Bronchial epithelial cell (primary cell): ENCODE measurements around the gene IQSEC1. TPM values are rescaled to one million over a fixed set of nuclear protein-coding genes. Genes with fewer than 3 reads are reported as not detected.

ENCODE experiments used
- DNase-seq: peaks from one replicate; pipeline ENCODE4 v3.0.0-alpha.2; 2010; ENCODE audit warnings: low read depth
- FAIRE-seq: peaks from 2 replicates; lab custom pipeline; 2011; peaks lifted over from hg19 to GRCh38; lab: Jason Lieb, UNC
- H3K27me3 ChIP-seq: 2 replicates; pipeline ENCODE4 v1.5.1; 2011; ENCODE audit warnings: low read length; ENCODE audit not compliant: control insufficient read depth, insufficient read depth
- H3K36me3 ChIP-seq: 2 replicates; pipeline ENCODE4 v1.5.1; 2011; ENCODE audit warnings: low read length; ENCODE audit not compliant: control insufficient read depth, insufficient read depth
- H3K4me3 ChIP-seq: 2 replicates; pipeline ENCODE4 v1.5.1; 2011; ENCODE audit warnings: mild to moderate bottlenecking, low read depth, low read length, control low read depth
- total RNA-seq: library from RNA; depleted of rRNA; stranded (reverse); fragments of >200 nt; gene quantifications from 2 replicates; pipeline ENCODE4 v1.2.1, GENCODE V29; 2014
- TF ChIP-seq, protein P1 (sequence below): IDR thresholded peaks from 2 replicates; pipeline ENCODE4 v1.5.1; 2011; ENCODE audit warnings: mild to moderate bottlenecking, moderate library complexity, low read length, control low read depth, inconsistent platforms; ENCODE audit not compliant: insufficient read depth, severe bottlenecking

The IQSEC1 gene
- total RNA-seq, 1 donor from 2014 or later: 6.6 TPM

- TF ChIP-seq, protein P1, sequence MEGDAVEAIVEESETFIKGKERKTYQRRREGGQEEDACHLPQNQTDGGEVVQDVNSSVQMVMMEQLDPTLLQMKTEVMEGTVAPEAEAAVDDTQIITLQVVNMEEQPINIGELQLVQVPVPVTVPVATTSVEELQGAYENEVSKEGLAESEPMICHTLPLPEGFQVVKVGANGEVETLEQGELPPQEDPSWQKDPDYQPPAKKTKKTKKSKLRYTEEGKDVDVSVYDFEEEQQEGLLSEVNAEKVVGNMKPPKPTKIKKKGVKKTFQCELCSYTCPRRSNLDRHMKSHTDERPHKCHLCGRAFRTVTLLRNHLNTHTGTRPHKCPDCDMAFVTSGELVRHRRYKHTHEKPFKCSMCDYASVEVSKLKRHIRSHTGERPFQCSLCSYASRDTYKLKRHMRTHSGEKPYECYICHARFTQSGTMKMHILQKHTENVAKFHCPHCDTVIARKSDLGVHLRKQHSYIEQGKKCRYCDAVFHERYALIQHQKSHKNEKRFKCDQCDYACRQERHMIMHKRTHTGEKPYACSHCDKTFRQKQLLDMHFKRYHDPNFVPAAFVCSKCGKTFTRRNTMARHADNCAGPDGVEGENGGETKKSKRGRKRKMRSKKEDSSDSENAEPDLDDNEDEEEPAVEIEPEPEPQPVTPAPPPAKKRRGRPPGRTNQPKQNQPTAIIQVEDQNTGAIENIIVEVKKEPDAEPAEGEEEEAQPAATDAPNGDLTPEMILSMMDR: no peak
- DNase-seq: no peak
- H3K4me3 ChIP-seq: no peak overlapping the region
- no peaks in the 10 kb centered on the region for H3K27me3 ChIP-seq
- FAIRE-seq: peak; percentile 50
- no peaks in the 10 kb centered on the region for H3K36me3 ChIP-seq
Measured at GRCh38 chr3:13055634-13056033, 17.6 kb downstream of the IQSEC1 start.

DNA sequence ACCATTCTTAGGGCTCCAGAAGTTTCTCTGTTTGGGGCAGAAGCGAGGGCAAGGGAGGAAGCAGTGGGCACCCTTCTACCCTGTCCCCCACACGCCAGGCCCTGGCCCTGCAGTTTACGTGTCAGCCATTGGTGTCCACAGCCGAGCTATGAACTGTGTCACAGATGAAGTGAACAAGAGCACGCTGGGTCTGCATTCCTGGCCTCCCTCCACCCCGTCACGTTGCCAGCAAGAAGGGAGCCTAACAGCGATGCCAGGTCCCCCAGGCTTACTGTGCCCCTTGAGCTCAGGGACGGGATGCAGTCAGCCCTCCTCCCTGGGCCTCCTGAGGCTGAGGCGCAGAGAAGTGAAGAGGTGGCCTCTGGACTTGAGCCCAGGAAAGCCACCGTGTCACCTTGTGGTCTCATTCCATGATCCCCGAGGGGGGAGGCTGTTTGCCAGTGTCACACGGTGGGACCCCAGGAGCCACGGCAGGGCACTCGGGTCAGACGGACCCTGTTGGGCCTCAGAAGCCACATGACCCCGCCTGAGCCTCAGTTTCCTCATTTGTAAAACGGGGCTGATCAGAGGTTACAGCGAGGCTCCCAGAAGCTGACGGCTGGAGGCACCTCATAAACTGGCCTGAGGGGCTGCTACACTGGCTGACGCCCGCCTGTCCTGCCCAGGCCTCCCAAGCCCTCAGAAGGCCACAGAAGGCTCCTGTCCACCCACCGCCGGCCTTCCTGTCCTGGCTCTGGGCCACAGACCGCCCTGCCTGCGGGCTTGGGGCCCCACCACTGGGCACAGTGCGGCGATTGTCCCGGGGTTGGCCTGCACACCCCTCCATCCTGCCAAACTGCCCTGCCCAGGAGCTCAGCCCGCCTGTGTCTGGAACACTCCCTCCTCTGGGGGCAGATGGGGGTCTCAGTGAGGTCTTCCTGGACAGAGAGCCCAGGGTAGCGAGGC, 18.6 kb downstream of the IQSEC1 start:
- H3K27me3 ChIP-seq: no peaks in the 10 kb centered on the region
- H3K4me3 ChIP-seq: no peak overlapping the region
- FAIRE-seq: no peak
- DNase-seq: no peak
- no peaks in the 10 kb centered on the region for H3K36me3 ChIP-seq
- TF ChIP-seq, protein P1: no peak

DNA sequence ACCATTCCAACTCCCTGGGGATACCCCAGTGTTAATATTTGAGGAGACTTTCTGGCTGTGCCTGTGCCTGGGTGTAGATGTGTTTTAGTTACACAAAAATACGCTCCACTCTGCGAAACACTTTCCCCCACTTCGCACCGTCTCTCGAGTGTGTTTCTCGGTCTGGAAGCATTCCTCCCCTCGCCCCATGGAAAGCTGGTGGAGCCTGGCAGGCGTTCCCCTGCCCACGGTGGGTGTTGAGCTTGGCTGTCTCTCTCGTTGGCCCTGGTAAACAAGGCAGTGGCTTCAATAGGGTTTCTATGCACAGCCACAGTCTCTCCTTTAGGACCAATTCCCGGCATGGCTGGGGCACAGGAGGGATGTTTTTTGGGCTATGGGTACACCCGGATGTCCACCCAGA, 19.3 kb downstream of the IQSEC1 start:
- no peak for FAIRE-seq
- TF ChIP-seq, protein P1: no peak
- no peaks in the 10 kb centered on the region for H3K36me3 ChIP-seq
- H3K4me3 ChIP-seq: no peak overlapping the region
- H3K27me3 ChIP-seq: no peaks in the 10 kb centered on the region
- DNase-seq: no peak

DNA sequence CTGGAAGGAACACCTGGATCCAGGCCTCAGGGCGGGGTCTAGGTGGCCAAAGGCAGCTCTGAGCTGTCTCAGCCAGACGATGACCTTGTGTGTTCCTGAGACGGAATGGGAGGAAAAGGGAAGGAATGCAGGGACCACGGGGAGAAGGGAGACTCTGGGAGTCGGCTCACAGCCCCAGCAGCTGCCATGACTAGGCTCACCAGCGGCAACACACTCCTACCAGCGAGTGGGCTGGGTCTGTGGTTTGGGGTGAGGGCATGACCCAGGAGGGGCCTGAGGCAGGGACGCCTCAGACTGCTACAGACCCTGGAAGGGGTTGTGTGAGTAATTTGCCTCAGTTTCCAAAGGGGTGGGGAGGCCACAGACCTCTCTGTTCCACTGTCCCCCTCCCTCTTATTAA, 19.8 kb downstream of the IQSEC1 start:
- no peaks in the 10 kb centered on the region for H3K36me3 ChIP-seq
- FAIRE-seq: no peak
- TF ChIP-seq, protein P1: no peak
- DNase-seq: no peak
- no peak overlapping the region for H3K4me3 ChIP-seq
- no peaks in the 10 kb centered on the region for H3K27me3 ChIP-seq

GRCh38 chr3:13052191-13052820, 20.9 kb downstream of the IQSEC1 start:
- FAIRE-seq (no peak), DNase-seq (no peak)
- no peak overlapping the region for H3K4me3 ChIP-seq
- no peaks in the 10 kb centered on the region for H3K36me3 ChIP-seq
- H3K27me3 ChIP-seq: no peaks in the 10 kb centered on the region
- TF ChIP-seq, protein P1: no peak
